Gastrocnemius medialis (tissue), 4 donors: ENCODE measurements around the gene ZNF804A.

Experiments
- POLR2A ChIP-seq, 2 donors: fragments of 450-650 bp; IDR thresholded peaks; one replicate each; pipeline ENCODE4 v1.6.1; 2017; ENCODE audit warnings: antibody characterized with exemption in 2 of 2, mild to moderate bottlenecking in 2 of 2, moderate library complexity in 2 of 2
- TF ChIP-seq, protein P1 (sequence below), 5 experiments: fragments of 450-650 bp in 3 of 5; fragments of 200-600 bp in 2 of 5; sonication (generic) in 2 of 5; IDR thresholded peaks in 4 of 5; conservative IDR thresholded peaks in 1 of 5; 1 replicate in 4 of 5; 2 replicates in 1 of 5; pipeline ENCODE4 v1.5.1; 2016 to 2019; ENCODE audit warnings: antibody characterized with exemption in 5 of 5, mild to moderate bottlenecking in 3 of 5, moderate library complexity in 3 of 5

DNA sequence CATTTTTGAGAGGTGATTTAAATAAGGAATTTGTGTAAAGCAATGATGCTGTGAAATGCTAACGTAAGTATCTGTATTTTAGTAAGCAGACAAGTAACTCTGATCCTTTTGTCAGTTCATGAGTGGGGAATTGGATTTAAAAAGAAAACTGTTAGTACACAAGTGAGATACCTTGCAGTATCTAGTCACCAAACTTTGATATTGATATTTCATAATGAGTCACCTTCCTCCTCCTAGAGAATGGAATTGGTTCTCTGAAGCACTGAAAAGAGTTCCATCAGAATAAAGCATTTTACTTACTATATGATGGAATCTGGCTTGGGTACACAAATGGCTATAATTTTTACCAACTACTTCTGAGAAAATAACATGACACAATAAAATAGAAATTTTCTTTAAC lies 232.2 kb downstream of the ZNF804A start:
- TF ChIP-seq, protein P1, sequence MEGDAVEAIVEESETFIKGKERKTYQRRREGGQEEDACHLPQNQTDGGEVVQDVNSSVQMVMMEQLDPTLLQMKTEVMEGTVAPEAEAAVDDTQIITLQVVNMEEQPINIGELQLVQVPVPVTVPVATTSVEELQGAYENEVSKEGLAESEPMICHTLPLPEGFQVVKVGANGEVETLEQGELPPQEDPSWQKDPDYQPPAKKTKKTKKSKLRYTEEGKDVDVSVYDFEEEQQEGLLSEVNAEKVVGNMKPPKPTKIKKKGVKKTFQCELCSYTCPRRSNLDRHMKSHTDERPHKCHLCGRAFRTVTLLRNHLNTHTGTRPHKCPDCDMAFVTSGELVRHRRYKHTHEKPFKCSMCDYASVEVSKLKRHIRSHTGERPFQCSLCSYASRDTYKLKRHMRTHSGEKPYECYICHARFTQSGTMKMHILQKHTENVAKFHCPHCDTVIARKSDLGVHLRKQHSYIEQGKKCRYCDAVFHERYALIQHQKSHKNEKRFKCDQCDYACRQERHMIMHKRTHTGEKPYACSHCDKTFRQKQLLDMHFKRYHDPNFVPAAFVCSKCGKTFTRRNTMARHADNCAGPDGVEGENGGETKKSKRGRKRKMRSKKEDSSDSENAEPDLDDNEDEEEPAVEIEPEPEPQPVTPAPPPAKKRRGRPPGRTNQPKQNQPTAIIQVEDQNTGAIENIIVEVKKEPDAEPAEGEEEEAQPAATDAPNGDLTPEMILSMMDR (IDR thresholded peaks at IDR 0.05 in 4 of 5, conservative IDR thresholded peaks at IDR 0.05 in 1 of 5) = no peak
- TF ChIP-seq POLR2A (IDR thresholded peaks at IDR 0.05) = no peak
